HG02571 (cell line): Measurements from ENCODE around the gene KDM3B.

ENCODE experiments used
- ATAC-seq: cut with Tn5 transposase; IDR thresholded peaks from one replicate; pipeline ENCODE4 v1.9.1; 2021; ENCODE audit warnings: mild to moderate bottlenecking, moderate library complexity; ENCODE audit not compliant: unreplicated experiment

KDM3B gene

DNA sequence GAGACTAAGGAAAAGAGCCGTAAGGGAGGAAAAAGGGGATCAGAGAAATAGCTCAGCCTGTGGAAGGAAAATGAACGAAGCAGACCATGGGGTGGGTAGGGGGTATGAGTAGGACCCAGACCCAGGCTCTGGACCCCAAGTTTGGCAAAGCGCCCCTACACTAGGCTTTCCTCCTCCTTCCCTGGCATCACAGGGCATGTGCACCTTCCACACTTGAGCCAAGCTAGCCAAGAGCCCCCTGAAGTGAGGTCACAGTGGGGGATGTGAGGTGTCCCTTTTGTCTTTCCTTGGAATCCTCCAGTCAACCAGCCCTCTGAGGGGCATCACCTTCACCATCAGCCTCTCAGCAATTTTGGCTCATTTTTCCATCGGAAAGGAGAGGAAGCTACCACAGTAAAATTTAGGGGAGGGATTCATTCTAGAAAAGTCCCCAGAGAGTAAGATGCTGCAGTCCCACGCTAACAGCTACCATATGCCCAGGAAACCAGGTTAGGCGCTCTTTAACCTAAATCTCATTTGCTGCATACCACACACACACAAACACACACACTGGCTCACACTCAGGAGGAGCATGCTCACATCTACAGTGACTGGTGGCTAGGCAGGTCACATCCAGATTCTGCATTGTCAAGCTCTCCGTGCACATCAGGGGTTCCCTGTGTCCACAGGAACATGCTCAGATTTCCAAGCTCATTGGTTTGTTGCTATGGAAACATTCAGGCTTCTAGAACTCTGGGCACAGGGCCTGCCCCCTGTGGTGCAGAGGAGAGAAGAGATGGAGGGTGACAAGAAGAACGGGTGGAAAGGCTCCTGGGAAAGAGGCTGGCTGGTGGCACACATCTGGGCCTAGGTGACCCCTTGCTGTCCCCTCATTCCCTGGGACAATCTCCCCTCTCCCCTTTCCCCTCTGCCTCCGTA is 96.3 kb downstream of the KDM3B start:
- ATAC-seq: no peak

DNA sequence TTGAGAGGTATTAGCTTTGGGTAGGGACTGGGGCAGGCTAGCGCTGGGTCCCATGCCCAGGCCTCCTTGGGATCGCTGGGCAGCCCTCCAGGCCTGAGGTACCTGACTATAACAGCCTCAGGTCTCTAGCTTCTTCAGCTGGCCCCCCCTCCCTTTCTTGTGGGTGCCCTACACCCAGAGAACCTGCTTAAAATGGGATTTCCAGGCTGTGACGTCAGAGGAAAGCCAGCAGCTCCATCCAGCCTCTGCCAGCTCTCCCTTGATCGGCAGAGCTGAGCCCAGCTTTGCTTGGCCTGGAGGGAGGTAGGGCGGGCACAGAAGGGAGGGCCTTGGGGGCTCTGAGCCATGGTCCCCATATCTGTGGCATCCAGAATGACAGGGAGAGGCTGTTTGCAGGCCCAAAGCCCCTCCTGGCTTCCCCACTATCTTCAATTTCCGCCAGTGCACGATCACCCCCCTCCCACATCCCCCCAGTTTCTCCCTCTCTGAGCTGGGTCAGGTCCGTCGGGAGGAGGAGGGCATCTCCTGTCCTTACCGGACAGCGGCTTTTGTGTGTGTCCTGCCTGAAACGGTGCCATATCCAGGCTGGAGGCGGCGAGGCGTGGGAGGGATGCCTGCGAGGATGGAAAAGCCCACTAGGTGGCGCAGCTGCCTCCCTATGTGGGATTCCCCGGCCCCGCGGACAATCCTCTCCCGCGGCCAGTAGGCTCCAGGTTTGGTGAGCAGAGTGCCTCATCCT is 97.2 kb downstream of the KDM3B start:
- peak; percentile 62 for ATAC-seq

DNA sequence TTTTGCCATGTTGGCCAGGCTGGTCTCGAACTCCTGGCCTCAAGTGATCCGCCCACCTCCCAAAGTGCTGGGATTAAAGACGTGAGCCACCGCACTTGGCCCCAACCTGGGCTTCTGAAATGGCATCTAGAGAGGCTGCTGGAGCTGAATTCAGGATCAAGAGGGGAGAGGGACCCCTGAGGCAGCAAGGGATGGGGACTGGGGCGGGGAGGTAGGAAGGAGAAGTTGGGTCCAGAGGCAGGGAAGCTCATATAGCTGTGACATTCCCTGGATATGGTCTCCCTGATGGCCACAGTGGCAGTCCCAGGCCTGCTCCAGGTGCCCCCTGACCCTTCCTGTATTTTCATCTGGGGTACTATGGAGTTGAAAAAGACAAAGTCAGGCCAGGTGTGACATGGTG is 98.5 kb downstream of the KDM3B start:
- no peak for ATAC-seq

DNA sequence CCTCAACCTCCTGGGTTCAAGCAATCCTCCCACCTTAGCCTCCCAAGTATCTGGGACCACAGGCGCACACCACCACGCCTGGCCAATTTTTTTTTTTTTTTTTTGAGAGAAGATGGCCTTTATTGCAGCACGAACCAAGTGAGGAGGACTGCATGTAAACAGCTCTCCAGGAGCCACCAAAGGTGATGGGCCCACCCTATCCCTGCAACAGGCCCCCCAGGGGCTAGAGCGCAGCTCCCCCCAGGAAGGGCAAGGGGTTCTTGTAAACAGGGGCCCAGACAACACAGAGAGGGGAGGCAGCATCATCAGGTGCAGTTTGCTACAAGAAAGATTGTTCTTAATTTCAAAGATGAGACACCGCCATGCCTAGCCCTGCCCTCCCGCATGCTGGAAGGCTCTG is 100.2 kb downstream of the KDM3B start:
- no peak for ATAC-seq

DNA sequence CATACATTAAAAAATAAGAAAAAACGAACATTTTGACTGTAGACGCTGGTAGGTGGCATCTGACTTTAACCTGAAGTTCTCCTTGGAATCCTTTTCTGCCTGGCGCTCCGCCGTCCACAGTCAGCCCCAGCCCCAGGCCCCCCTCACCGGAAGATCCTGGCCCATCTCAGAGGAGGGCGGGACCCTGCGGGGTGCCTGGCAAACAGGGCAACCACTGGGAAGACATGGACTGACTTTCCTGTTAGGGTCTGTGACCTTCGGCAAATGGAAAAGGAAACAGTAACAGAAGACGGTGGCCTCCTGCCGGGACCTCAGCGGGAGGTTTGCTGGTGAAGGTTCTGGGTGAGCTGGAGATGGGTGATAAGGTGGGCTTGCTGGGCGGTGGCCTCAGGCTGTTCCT is 101.1 kb downstream of the KDM3B start:
- no peak for ATAC-seq

DNA sequence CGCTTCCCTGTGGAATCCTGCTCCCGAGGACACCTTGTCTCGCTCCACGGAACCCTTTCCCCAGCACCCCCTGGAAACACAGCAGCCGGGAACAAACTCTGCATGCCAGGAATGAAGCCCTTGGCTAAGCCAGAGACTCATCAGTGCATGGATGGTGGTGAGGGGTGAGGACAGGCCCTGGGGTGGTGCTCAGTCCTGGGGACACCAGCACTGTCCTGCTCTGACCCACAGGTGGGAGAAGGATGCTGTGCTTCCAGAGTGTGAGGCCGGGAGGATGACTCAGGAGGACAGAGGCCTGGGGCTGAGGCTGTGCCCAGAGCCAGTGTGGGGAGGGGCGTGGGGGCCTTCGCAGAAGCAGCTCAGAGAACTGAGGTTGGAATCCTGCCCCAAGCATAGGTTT is 101.6 kb downstream of the KDM3B start:
- ATAC-seq: no peak

DNA sequence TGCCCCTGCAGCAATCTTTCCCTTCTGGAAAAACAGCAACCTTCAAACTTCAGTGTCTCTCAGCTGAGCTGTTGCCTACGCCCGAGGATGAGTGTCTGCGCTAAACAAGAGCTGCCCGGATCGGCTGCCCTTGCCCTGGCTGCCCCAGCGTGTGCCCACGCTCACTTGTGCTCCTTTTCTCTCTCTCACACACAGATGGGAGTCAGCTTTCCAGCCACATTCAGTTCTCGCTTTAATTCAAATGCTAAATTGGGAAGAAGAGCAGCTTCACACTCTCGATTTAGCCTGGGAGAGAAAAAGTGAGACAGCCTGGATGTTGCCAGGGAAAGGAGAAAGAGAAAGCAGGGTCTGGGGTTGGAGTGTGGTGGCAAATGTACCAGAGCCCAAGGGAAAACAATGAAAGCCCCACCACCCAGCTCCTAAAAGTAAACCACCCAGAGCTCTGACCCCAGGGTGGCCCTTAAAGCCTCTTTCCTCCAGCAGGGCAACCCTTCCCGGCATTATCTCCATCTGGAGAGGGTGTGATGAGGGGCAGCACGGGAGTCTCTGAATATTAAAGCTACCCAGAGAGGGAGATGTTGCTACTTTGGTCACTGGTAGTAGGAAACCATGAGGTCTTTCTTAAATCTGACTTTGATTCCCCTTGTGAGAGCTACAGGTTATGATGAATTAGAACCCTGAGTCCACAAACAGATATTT is 102.9 kb downstream of the KDM3B start:
- ATAC-seq: no peak

DNA sequence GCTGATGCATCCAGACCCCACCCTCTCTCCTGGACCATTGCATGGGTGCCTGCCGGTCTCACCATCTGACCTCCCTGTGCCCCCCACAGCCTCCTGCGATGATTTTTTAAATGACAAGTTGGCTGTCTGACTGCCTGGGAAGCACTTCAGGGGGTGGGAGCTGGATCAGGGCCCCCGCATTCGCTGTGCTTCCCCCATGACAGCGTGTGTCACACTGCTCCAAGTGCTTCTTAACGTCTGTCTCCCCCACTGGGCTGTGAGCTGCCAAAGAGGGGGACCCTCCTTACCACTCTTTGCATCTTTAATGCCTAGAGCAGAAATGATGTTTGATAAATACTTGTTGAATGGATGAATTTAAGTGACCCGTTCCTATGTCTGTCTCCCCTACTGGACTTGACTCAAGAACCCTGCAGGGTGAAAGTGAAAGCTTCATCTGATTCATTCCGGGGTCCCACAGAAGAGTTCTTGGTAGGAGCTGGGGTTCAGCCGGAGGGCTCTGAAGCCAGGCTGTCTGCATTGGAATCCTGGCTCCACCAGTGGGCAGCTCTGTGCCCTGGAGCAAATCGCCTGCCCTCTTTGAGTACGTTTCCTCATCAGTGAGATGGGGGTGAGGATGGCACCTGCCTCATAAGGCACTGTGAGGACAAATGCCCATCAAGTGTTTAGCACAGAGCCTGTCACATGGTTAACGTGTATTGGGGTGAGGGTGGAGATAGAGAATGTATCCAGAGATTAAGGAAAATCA is 105.2 kb downstream of the KDM3B start:
- ATAC-seq: no peak

DNA sequence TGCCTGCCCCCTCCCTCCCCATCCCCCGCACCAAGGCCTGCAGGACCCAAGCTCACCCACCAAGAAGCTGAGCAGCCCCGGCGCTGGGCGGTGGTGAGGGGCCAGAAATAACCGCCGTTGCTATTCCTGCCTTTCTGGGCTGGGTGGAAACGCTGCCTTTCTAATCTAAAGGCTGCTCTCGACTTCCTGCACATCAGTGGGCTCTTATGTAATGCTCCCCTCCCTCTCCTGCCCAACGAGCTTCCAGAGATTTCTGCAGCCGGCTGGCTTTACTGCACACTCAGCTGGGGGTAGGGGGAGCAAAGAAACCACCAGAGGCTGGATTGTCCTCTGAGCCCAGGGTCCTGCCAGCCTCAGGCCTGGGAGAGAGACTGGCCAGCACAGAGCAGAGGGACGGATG is 105.9 kb downstream of the KDM3B start:
- ATAC-seq: no peak

DNA sequence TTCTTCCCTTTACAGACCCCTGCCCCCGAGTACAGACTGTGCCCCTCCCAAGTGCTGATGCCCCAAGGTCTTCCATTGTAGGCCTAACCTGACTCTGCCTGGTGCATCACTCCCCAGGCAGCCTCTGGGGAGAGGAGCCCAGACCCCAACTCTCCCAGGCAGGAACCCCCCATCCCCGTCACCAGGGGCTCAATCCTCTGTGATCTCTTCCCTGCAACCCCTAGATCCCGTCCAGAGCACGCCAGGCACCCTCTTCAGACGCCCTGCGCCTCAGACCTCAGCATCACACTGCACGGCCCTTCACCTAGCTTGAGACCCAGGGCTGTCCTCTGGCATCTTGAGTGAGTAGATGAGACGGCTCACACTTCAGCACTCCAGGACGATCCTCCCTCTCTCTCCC is 106.4 kb downstream of the KDM3B start:
- ATAC-seq: no peak

DNA sequence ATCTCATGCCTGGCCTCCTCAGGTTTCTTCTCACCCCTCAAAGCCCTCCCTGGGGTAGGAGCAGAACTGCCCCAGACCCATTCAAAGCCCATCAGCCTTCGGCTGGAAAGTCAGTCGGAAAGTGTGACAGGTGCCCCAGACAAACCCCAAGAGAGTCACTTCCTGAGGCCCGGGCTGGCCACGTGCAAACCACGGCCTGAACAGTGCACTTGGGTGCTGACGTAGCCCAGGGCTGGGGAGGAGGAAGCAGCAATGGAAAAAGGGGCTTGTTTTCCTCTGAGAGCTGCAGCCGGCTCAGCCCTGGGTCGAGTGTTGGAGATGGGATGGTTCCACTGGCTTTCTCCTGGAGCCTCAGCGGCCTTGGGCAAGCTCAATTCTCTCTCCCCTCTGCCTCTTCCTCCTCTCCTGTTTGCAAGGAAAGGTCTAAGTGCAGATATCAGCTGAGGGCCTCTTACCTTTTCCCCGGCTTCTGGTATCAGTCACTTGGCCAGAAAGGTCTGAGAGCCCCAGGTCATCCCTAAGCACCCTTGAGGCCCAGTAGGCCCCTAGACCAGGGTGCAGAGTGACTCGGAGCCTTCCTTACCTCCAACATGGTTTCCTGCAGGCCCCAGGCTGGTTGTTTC is 106.9 kb downstream of the KDM3B start:
- no peak for ATAC-seq

DNA sequence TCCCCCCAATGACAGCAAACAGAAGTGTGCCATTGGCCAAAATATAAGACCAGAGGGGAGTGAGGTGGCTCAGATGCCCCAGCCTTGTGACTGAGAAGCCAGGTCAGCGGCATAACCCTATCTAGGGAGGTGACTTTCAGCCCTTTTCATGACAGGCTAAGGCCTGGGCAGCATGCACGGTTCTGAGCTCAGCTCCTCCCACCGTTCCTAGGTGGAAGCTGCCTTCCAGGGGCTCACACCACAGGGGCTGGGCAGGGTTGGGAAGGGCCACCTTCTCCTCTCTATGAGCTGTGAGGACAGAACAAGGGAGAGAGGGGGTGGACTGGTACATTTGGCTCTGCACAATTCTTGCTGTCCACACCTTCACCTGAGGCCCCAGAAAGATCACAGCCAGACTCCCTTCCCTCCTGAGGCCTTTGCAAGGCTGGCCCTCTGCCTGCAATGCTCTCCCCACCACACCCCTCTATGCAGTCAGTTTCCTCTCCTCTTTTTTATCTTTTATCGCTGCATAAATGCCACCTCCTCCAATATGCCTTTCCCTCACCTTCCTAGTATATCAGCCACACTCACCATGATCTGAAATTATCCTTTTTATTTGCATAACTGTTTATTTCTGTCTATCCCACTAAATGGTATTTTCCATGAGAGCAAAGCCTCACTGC is 107.7 kb downstream of the KDM3B start:
- ATAC-seq: no peak

DNA sequence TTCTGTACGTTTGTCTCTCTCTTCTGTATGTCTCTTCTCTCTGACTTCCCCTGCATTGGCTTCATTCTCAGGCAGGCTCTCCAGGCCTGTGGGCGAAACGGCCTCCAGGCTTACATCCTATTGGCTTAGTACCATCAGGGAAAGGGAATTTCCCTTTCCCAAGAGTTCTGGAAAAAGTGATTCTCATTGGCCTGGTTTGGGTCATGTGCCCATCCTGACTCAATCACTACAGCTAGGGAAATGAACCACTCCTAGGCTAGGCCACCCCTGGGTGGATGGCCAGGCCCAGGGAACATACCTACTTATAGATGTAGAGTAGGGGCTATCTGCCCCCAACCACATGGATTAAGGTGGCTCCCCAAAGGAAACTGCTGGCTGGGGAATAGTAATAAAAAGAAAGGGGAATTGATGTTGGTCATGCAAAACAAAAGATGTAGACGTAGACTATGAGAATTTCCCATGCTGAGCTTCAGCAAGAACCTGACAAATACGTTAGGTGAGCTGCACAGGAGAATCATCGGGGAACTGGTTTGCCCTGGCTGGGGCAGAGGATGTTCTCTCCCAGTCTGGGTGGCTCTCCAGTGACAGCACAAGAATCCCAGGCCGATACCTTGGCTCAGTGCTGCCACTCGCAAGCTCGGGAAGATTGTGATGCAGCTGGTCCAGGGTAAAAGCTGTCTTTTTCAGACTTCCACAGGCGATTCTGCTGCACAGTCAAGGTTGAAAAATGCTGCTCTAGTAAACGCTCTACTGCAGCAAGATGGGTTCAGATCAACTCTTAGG is 109.0 kb downstream of the KDM3B start:
- no peak for ATAC-seq

DNA sequence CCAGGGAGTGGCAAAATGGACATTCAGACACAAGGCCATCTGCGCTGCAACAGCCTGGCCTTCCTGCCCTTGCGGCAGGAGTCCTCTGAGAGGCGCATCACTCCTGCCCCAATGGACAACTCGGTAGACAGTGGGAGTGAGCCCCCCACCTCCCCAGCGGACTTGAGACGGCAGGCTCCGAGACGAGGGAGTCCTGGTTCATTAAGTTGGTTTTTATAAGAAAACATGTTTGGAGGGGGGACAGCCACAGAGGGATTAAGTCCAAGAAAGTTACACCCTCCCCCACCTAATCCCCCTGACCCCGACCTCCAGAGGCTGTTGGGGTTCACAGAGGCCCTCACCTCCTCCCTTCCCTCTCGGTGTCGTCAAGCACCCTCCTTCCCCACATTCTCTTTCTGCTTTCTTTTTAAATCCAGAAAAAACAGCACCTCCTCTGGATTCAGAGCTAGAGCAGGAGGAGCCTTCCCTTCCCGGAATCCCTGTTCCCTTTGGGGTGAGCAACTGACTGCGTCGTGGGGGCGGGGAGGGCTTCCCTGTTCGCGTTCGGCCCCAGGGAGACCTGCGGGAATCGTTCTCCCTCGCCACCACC is 111.0 kb downstream of the KDM3B start:
- no peak for ATAC-seq

DNA sequence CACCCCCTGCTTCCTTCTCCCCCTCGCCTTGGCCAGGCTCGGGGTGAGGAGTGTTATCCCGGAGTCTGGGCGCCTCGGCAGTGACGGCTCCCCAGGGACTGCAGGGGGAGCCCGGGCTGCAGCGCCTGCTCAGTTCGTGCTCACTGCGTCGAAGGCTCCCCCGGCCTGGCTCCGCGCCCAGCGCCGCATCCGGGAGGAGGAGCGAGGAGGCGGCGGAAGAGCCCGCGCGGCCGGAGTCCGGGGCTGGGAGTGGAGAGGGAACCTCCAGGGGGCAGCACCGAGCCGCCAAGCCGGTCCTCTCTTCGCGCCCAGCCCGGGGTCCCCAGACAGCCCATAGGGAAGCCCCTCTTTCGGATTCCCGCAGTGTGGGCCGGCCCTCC is 111.5 kb downstream of the KDM3B start:
- ATAC-seq: peak; percentile 39

DNA sequence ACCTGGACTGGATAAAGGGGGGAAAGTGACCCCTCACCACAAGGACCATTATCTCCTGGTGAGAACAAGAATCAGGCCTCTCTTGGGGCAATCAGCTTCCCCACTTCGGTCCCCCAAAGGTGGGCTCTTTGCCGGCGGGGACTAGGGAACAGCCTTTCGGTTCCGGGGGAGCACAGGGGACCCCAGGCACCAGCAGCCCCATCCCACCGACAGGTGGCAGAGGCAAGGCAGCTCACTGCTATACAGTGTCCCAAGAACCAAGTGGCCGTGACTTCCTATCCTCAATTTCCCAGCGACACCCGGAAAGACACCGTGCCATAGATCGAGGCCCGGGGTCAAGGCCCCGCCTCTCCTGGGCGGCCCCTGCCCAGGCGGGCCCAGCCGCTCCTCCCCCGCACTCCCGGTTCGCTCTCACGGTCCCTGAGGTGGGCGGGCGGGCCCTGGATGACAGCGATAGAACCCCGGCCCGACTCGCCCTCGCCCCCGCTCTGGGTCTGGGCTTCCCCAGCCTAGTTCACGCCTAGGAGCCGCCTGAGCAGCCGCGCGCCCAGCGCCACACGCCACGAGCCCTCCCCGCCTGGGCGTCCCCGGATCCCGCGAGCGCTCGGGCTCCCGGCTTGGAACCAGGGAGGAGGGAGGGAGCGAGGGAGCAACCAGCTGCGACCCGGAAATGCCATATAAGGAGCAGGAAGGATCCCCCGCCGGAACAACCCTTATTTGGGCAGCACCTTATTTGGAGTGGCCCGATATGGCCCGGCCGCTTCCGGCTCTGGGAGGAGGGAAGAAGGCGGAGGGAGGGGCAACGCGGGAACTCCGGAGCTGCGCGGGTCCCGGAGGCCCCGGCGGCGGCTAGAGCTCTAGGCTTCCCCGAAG is 112.1 kb downstream of the KDM3B start:
- ATAC-seq: peak; percentile 65

DNA sequence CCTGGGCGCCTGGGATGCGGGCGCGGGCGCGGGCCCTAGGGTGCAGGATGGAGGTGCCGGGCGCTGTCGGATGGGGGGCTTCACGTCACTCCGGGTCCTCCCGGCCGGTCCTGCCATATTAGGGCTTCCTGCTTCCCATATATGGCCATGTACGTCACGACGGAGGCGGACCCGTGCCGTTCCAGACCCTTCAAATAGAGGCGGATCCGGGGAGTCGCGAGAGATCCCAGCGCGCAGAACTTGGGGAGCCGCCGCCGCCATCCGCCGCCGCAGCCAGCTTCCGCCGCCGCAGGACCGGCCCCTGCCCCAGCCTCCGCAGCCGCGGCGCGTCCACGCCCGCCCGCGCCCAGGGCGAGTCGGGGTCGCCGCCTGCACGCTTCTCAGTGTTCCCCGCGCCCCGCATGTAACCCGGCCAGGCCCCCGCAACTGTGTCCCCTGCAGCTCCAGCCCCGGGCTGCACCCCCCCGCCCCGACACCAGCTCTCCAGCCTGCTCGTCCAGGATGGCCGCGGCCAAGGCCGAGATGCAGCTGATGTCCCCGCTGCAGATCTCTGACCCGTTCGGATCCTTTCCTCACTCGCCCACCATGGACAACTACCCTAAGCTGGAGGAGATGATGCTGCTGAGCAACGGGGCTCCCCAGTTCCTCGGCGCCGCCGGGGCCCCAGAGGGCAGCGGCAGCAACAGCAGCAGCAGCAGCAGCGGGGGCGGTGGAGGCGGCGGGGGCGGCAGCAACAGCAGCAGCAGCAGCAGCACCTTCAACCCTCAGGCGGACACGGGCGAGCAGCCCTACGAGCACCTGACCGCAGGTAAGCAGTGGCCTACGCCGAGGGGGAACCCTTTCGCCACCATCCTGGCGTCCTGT is 113.0 kb downstream of the KDM3B start, which contains the start of gene EGR1:
EGR1 (plus strand) TSS at position 219 of the 864 bp plus-strand sequence; CDS start at position 502, 283 bp downstream.
- ATAC-seq: peak; percentile 57
